ENCODE measurements around the gene MMS22L. TPM values are rescaled to one million over a fixed set of nuclear protein-coding genes. Genes with fewer than 3 reads are reported as not detected.

MMS22L gene
- total and polyA plus RNA-seq, 2 of the 4 experiments (the other 2 are of a cell fraction): 6.1 to 18.6 TPM

DNA sequence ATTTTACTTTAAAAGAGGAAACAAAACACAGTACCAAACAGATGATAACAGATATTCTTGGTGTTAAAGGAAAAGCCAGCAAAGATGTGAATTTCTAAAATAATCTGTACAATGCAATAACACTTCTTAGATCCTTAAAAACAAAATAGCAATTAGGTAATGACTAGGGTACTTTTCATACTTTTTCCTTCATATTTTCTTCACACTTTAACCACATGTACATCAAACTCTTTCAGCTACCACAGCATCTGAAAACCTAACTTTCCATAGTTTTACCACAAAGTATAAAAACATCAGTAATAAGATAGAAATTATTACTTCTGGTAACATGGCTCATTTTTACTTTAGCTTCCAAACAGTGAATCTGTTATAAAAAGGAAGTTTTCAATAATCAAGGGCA is 141.3 kb downstream of the MMS22L start:
- Histone ChIP-seq H2AK5ac (ENCODE audit: low read depth, low read length) (no peak overlapping the region), H2BK120ac (ENCODE audit: low read depth, low read length) (no peak overlapping the region), H3K18ac (ENCODE audit: low read depth, low read length) (no peak overlapping the region), H3K4me2 (ENCODE audit: low read depth, low read length) (no peak overlapping the region), H4K5ac (ENCODE audit: low read depth, low read length) (no peak overlapping the region), H3K4ac (ENCODE audit: low read depth, low read length) (no peak overlapping the region), H4K8ac (ENCODE audit: low read depth in 2 of 2, low read length in 2 of 2) (no peak overlapping the region), H4K91ac (ENCODE audit: insufficient read depth, low read depth, low read length) (no peak overlapping the region), H2AFZ (replicated peaks; ENCODE audit: low read length, poor library complexity) (no peak overlapping the region), H2BK20ac (ENCODE audit: low read depth, low read length) (no peak overlapping the region), H3K23ac (ENCODE audit: low read depth, low read length) (no peak overlapping the region), H3K9ac (ENCODE audit: low read depth, low read length) (no peak overlapping the region), H3K9me3 (ENCODE audit: control insufficient read depth, insufficient read depth, low read length) (no peaks in the 10 kb centered on the region), H4K20me1 (ENCODE audit: insufficient read depth, low read length) (no peaks in the 10 kb centered on the region), H3K36me3 (ENCODE audit: control insufficient read depth, insufficient read depth, low read length) (no peaks in the 10 kb centered on the region), H2AK9ac (replicated peaks; ENCODE audit: low read depth, low read length, poor library complexity) (no peak overlapping the region), H2BK5ac (ENCODE audit: low read depth, low read length, poor library complexity, severe bottlenecking) (no peak overlapping the region), H3K27ac (ENCODE audit: insufficient read depth, low read length) (no peak overlapping the region), H3K79me1 (ENCODE audit: low read depth in 1 of 2, low read length in 2 of 2) (no peaks in the 10 kb centered on the region), H3K14ac (replicated peaks; ENCODE audit: low read depth, low read length) (no peak overlapping the region), H2BK15ac (ENCODE audit: low read depth, low read length) (no peak overlapping the region), H3K4me1 (ENCODE audit: control insufficient read depth, insufficient read depth, low read length) (no peaks in the 10 kb centered on the region), H3K4me3 (ENCODE audit: insufficient read depth, low read depth, low read length) (no peak overlapping the region), H3K27me3 (ENCODE audit: control insufficient read depth, insufficient read depth, low read length) (no peaks in the 10 kb centered on the region), H3K9me1 (ENCODE audit: insufficient read depth, low read length) (no peaks in the 10 kb centered on the region), H3K56ac (ENCODE audit: extremely low read depth, insufficient read depth, low read length) (no peak overlapping the region)
- no TSS peak for BruUV-seq (replicated peaks)
- intact Hi-C loops (cut with micrococcal nuclease) (no loop called here), dilution Hi-C loops (cut with HindIII; ENCODE audit: low sequenced_read_pairs, unreplicated experiment) (no loop called here), in situ Hi-C loops (cut with MboI; ENCODE audit: low sequenced_read_pairs) (no loop called here)
- DNase-seq: no peak
- ChIA-PET CTCF (no interaction called here), POLR2A (ENCODE audit: unreplicated experiment) (no interaction called here)
- ATAC-seq (ENCODE audit: low read depth): no peak
- no peak for TF ChIP-seq NFE2L2 (IDR thresholded peaks at IDR 0.05; ENCODE audit: low read depth, low read length)
- no peak for TF ChIP-seq BHLHE40 (IDR thresholded peaks at IDR 0.05; ENCODE audit: low read depth, low read length)
- no peak for TF ChIP-seq RCOR1 (IDR thresholded peaks at IDR 0.05; ENCODE audit: insufficient replicate concordance, low read length)
- no peak for TF ChIP-seq ELK1 (IDR thresholded peaks at IDR 0.05; ENCODE audit: borderline replicate concordance, low read depth, low read length)
- TF ChIP-seq CEBPB (IDR thresholded peaks at IDR 0.05; ENCODE audit: low read depth, low read length): no peak
- TF ChIP-seq, protein P1, sequence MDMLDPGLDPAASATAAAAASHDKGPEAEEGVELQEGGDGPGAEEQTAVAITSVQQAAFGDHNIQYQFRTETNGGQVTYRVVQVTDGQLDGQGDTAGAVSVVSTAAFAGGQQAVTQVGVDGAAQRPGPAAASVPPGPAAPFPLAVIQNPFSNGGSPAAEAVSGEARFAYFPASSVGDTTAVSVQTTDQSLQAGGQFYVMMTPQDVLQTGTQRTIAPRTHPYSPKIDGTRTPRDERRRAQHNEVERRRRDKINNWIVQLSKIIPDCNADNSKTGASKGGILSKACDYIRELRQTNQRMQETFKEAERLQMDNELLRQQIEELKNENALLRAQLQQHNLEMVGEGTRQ (IDR thresholded peaks at IDR 0.05; ENCODE audit: low read depth, low read length): no peak
- TF ChIP-seq CHD1 (IDR thresholded peaks at IDR 0.05; ENCODE audit: low read depth, low read length): no peak
- TF ChIP-seq MXI1 (IDR thresholded peaks at IDR 0.05; ENCODE audit: borderline replicate concordance, low read depth, low read length): no peak
- TF ChIP-seq CTCF (conservative IDR thresholded peaks at IDR 0.05; ENCODE audit: low read depth, low read length): no peak
- TF ChIP-seq POLR2A (IDR thresholded peaks at IDR 0.05; ENCODE audit: low read depth, low read length): no peak
- no peak for TF ChIP-seq SMC3 (IDR thresholded peaks at IDR 0.05; ENCODE audit: low read depth, low read length)
- TF ChIP-seq FOS (IDR thresholded peaks at IDR 0.05; ENCODE audit: low read depth, low read length): no peak
- no peak for TF ChIP-seq RAD21 (IDR thresholded peaks at IDR 0.05; ENCODE audit: low read length)
- no peak for TF ChIP-seq MAFK (IDR thresholded peaks at IDR 0.05; ENCODE audit: low read depth, low read length)
- no peak for TF ChIP-seq MAZ (IDR thresholded peaks at IDR 0.05; ENCODE audit: borderline replicate concordance, low read depth, low read length)
- no peak for TF ChIP-seq RFX5 (IDR thresholded peaks at IDR 0.05; ENCODE audit: low read depth, low read length)
